PC-9 (cell line): Measurements from ENCODE around the gene DUSP9. TPM values are rescaled to one million over a fixed set of nuclear protein-coding genes. Genes with fewer than 3 reads are reported as not detected.

ENCODE experiments used
- BruUV-seq: library from RNA; stranded (reverse); fragments of 400-500 nt; replicated peaks from 2 replicates; lab custom pipeline; 2021; lab: Mats Ljungman, UMichigan
- CTCF ChIA-PET: fragments of 300-600 bp; sonication (Branson Sonifier 250); formaldehyde crosslinking; loops from one replicate; lab custom pipeline; 2022; ENCODE audit warnings: antibody characterized with exemption; lab: Charles Lee
- POLR2A ChIA-PET: fragments of 300-600 bp; sonication (Branson Sonifier 250); formaldehyde crosslinking; loops from one replicate; lab custom pipeline; 2022; ENCODE audit warnings: antibody characterized with exemption; ENCODE audit not compliant: unreplicated experiment; lab: Charles Lee
- DNase-seq, 2 experiments: peaks; one replicate each; pipeline versions ENCODE4 v3.0.0 to v3.0.0-alpha.2; 2015 to 2022; ENCODE audit warnings: mixed read lengths in 1 of 2
- H2AFZ ChIP-seq: fragments of 200-600 bp; sonication (generic); 2 replicates; pipeline ENCODE4 v1.8.1; 2017; ENCODE audit warnings: antibody characterized with exemption
- H3F3A ChIP-seq: fragments of 200-600 bp; sonication (generic); 2 replicates; pipeline ENCODE4 v1.8.1; 2017; ENCODE audit warnings: antibody characterized with exemption, mild to moderate bottlenecking, low read depth; ENCODE audit not compliant: insufficient read depth
- H3K27ac ChIP-seq: fragments of 200-600 bp; sonication (generic); 2 replicates; pipeline ENCODE4 v1.6.1; 2016; ENCODE audit warnings: mixed run types
- H3K27me3 ChIP-seq: fragments of 200-600 bp; sonication (generic); 2 replicates; pipeline ENCODE4 v1.6.1; 2016; ENCODE audit warnings: low read depth, mixed run types; ENCODE audit not compliant: insufficient read depth
- H3K36me3 ChIP-seq: fragments of 200-600 bp; sonication (generic); 2 replicates; pipeline ENCODE4 v1.6.1; 2016; ENCODE audit warnings: low read depth, mixed run types
- H3K4me1 ChIP-seq: fragments of 200-600 bp; sonication (generic); replicated peaks from 2 replicates; pipeline ENCODE4 v1.6.1; 2016; ENCODE audit warnings: mixed run types; ENCODE audit not compliant: insufficient read depth
- H3K4me2 ChIP-seq: fragments of 200-600 bp; sonication (generic); 2 replicates; pipeline ENCODE4 v1.6.1; 2017; ENCODE audit warnings: mixed run types
- H3K4me3 ChIP-seq: fragments of 200-600 bp; sonication (generic); 2 replicates; pipeline ENCODE4 v1.6.1; 2016; ENCODE audit warnings: mixed run types
- H3K79me2 ChIP-seq: fragments of 200-600 bp; sonication (generic); 2 replicates; pipeline ENCODE4 v1.6.1; 2017; ENCODE audit warnings: low read depth, mixed run types
- H3K9me2 ChIP-seq: fragments of 200-600 bp; sonication (generic); 2 replicates; pipeline ENCODE4 v1.8.1; 2017; ENCODE audit warnings: mild to moderate bottlenecking; ENCODE audit not compliant: insufficient read depth
- H3K9me3 ChIP-seq: fragments of 200-600 bp; sonication (generic); 2 replicates; pipeline ENCODE4 v1.8.1; 2016; ENCODE audit warnings: low read depth; ENCODE audit not compliant: insufficient read depth
- H4K20me1 ChIP-seq: fragments of 200-600 bp; sonication (generic); 2 replicates; pipeline ENCODE4 v1.8.1; 2017; ENCODE audit not compliant: insufficient read depth
- CTCF ChIP-seq: fragments of 200-600 bp; sonication (generic); conservative IDR thresholded peaks from 2 replicates; pipeline ENCODE4 v1.6.1; 2017; ENCODE audit warnings: mixed run types, antibody characterized with exemption, mild to moderate bottlenecking, moderate library complexity
- EZH2 ChIP-seq: fragments of 200-600 bp; sonication (generic); IDR thresholded peaks from 2 replicates; pipeline ENCODE4 v1.8.0; 2017; ENCODE audit warnings: antibody characterized with exemption, low read depth
- intact Hi-C: fragments of 100-400 bp; cut with micrococcal nuclease; formaldehyde crosslinking; loops from one replicate; pipeline ENCODE4 v1.10.0; 2022; ENCODE audit not compliant: unreplicated experiment
- total RNA-seq: library from RNA; stranded (reverse); gene quantifications from 2 replicates; pipeline ENCODE4 v1.2.3, GENCODE V29; 2021

DUSP9 gene
- total RNA-seq, 1 experiment from 2014 or later: 1.3 TPM

DNA sequence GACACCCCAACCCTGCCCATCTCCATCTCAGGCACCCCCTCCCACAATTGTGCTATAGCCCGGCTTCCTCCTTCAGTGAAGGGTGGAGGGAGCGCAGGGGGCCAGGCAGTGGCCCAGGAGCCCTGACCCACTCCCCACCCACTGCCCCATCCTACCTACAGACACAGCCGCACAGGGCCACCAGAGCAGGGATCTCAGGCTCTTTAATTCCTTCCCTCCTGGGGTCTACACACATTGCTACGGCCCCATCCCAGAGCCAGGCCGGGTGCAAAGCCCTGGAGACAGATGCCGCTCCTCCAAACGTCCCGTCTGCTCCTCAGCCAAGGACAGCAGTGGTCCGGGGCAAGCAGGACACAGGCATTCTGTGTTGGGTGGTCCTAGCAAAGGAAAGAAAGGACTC lies 12.8 kb upstream of the DUSP9 start:
- no TSS peak for BruUV-seq
- Histone ChIP-seq H3K79me2 (no peaks in the 10 kb centered on the region), H4K20me1 (no peaks in the 10 kb centered on the region), H3K4me1 (no peaks in the 10 kb centered on the region), H3K9me3 (no peaks in the 10 kb centered on the region), H3K36me3 (no peaks in the 10 kb centered on the region), H3K4me3 (no peak overlapping the region), H3K27ac (no peak overlapping the region), H3K9me2 (no peaks in the 10 kb centered on the region), H3F3A (no peaks in the 10 kb centered on the region), H3K4me2 (no peak overlapping the region), H3K27me3 (peaks cover 79% of the 10 kb centered on the region), H2AFZ (no peak overlapping the region)
- DNase-seq: no peak
- TF ChIP-seq CTCF (no peak), EZH2 (no peak)
- intact Hi-C loops: no loop called here
- POLR2A ChIA-PET: no interaction called here
- CTCF ChIA-PET: no interaction called here

- DNase-seq: no peak
- H3K4me2 ChIP-seq: no peak overlapping the region
- POLR2A ChIA-PET: no interaction called here
These were observed 12.2 kb upstream of the DUSP9 start for GRCh38 chrX:153634832-153635231.

DNA sequence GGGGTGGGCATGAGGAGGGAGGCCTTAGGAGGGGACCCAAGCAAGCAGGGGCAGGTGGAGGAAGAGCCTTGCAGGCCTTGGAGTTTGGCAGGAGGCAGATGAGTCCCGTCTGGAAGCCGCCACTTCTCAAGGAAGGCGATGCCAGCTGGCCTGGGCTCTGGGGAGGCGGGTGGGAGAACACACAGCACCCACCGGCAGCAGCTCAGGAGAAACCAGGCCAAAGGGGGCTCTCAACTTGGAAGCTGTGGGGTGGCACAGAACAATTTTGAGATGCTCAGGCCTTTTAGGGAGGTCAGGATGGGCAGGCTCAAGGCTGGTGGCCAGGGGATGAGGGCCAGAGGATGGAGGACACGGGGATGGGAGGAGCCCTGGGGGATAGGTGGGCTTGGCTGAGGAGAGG lies 11.6 kb upstream of the DUSP9 start:
- Histone ChIP-seq H4K20me1 (no peaks in the 10 kb centered on the region), H2AFZ (no peak overlapping the region), H3K4me3 (no peak overlapping the region), H3K4me1 (no peaks in the 10 kb centered on the region), H3K9me2 (no peaks in the 10 kb centered on the region), H3K79me2 (no peaks in the 10 kb centered on the region), H3K27me3 (peaks cover 72% of the 10 kb centered on the region), H3K36me3 (no peaks in the 10 kb centered on the region), H3K4me2 (no peak overlapping the region), H3F3A (no peaks in the 10 kb centered on the region), H3K27ac (no peak overlapping the region), H3K9me3 (no peaks in the 10 kb centered on the region)
- TF ChIP-seq EZH2 (no peak), CTCF (no peak)
- ChIA-PET CTCF (interaction anchor here (0.6 to 0.7 kb wide), 2 partner anchors 255 to 710 kb away, joined by 4 to 12 read pairs; no protein-coding TSS in a partner anchor), POLR2A (no interaction called here)
- no TSS peak for BruUV-seq
- intact Hi-C loops: no loop called here
- no peak for DNase-seq

More at GRCh38 chrX:153634832-153635231, 12.2 kb upstream of the DUSP9 start:
- H3K9me3 ChIP-seq: no peaks in the 10 kb centered on the region
- no peaks in the 10 kb centered on the region for H3F3A ChIP-seq
- no peaks in the 10 kb centered on the region for H3K36me3 ChIP-seq
- no peak overlapping the region for H3K4me3 ChIP-seq
- no TSS peak for BruUV-seq
- peaks cover 75% of the 10 kb centered on the region for H3K27me3 ChIP-seq
- no peak overlapping the region for H2AFZ ChIP-seq
- no peaks in the 10 kb centered on the region for H3K9me2 ChIP-seq
- H3K27ac ChIP-seq: no peak overlapping the region
- H4K20me1 ChIP-seq: no peaks in the 10 kb centered on the region
- H3K79me2 ChIP-seq: no peaks in the 10 kb centered on the region
- TF ChIP-seq EZH2: no peak
- TF ChIP-seq CTCF: no peak
- no peaks in the 10 kb centered on the region for H3K4me1 ChIP-seq
- CTCF ChIA-PET: interaction anchor here (0.6 to 0.7 kb wide), 2 partner anchors 256 to 709 kb away, joined by 4 to 12 read pairs; no protein-coding TSS in a partner anchor
- intact Hi-C loops: no loop called here
